Osteoblast (primary cell): ENCODE data around the gene TPM3. TPM values are rescaled to one million over a fixed set of nuclear protein-coding genes. Genes with fewer than 3 reads are reported as not detected.
A peak's percentile ranks its signal among the peaks of the same experiment; 100 is the strongest.
"Not testable (repeated sequence)": the region's sequence is repeated elsewhere in the genome, so short reads cannot be mapped to it uniquely, and the experiment has no call there.

Source experiments
- DNase-seq: peaks from one replicate; pipeline ENCODE4 v3.0.0; 2011; ENCODE audit warnings: low spot score, mixed read lengths; ENCODE audit not compliant: insufficient read length; ENCODE audit errors: missing footprints
- H2AFZ ChIP-seq: 2 replicates; pipeline ENCODE4 v1.6.0; 2011; ENCODE audit warnings: mild to moderate bottlenecking, low read length
- H3K27ac ChIP-seq: 2 replicates; pipeline ENCODE4 v1.5.1; 2011; ENCODE audit warnings: mild to moderate bottlenecking, low read depth, low read length, moderate library complexity
- H3K27me3 ChIP-seq: 2 replicates; pipeline ENCODE4 v1.6.0; 2012; ENCODE audit warnings: mild to moderate bottlenecking, control low read depth, inconsistent platforms, low read length, moderate library complexity; ENCODE audit not compliant: insufficient read depth
- H3K36me3 ChIP-seq: 2 replicates; pipeline ENCODE4 v1.5.1; 2011; ENCODE audit warnings: mild to moderate bottlenecking, low read length, control low read depth, moderate library complexity; ENCODE audit not compliant: insufficient read depth
- H3K4me1 ChIP-seq: 2 replicates; pipeline ENCODE4 v1.5.1; 2011; ENCODE audit warnings: mild to moderate bottlenecking, low read length, control low read depth, moderate library complexity; ENCODE audit not compliant: insufficient read depth
- H3K4me2 ChIP-seq: 2 replicates; pipeline ENCODE4 v1.6.0; 2011; ENCODE audit warnings: mild to moderate bottlenecking, low read length; ENCODE audit not compliant: insufficient read depth
- H3K4me3 ChIP-seq: fragments of 200-600 bp; sonication (generic); 3 replicates; pipeline ENCODE4 v1.5.1; 2012; ENCODE audit warnings: mild to moderate bottlenecking, low read length, inconsistent platforms; ENCODE audit not compliant: insufficient read depth
- H3K79me2 ChIP-seq: 2 replicates; pipeline ENCODE4 v1.6.0; 2012; ENCODE audit warnings: mild to moderate bottlenecking, low read length, control low read depth, inconsistent platforms; ENCODE audit not compliant: insufficient read depth
- H3K9me3 ChIP-seq: 2 replicates; pipeline ENCODE4 v1.5.1; 2011; ENCODE audit warnings: low read depth, low read length, control low read depth
- H4K20me1 ChIP-seq: 2 replicates; pipeline ENCODE4 v1.6.0; 2012; ENCODE audit warnings: mild to moderate bottlenecking, low read length, control low read depth; ENCODE audit not compliant: insufficient read depth
- CTCF ChIP-seq: IDR thresholded peaks from 2 replicates; pipeline ENCODE4 v1.5.1; 2011; ENCODE audit warnings: mild to moderate bottlenecking, low read depth, low read length, moderate library complexity; ENCODE audit errors: extremely low read depth
- total RNA-seq: library from RNA; depleted of rRNA; stranded (reverse); fragments of >200 nt; gene quantifications from 2 replicates; pipeline ENCODE4 v1.2.3, GENCODE V29; 2012

Gene TPM3
- total RNA-seq, 1 donor: 299 TPM

- no peak overlapping the region for H3K4me3 ChIP-seq
- H3K4me1 ChIP-seq: peaks cover 8% of the 10 kb centered on the region
- no peaks in the 10 kb centered on the region for H3K9me3 ChIP-seq
- H2AFZ ChIP-seq: no peak overlapping the region
- H3K27me3 ChIP-seq: no peaks in the 10 kb centered on the region
- H3K27ac ChIP-seq: no peak overlapping the region
- peaks cover 13% of the 10 kb centered on the region for H3K36me3 ChIP-seq
- no peaks in the 10 kb centered on the region for H4K20me1 ChIP-seq
- H3K79me2 ChIP-seq: no peaks in the 10 kb centered on the region
- DNase-seq: peak; percentile 30
- H3K4me2 ChIP-seq: no peak overlapping the region
- no peak for TF ChIP-seq CTCF
Measured at GRCh38 chr1:154151311-154151710, 40.6 kb downstream of the TPM3 start.

- Histone ChIP-seq H3K4me2 (no peak overlapping the region), H3K4me1 (peaks cover 2% of the 10 kb centered on the region), H3K79me2 (no peaks in the 10 kb centered on the region), H2AFZ (no peak overlapping the region), H3K36me3 (no peaks in the 10 kb centered on the region), H3K4me3 (no peak overlapping the region), H3K9me3 (no peaks in the 10 kb centered on the region), H3K27me3 (no peaks in the 10 kb centered on the region), H4K20me1 (no peaks in the 10 kb centered on the region), H3K27ac (no peak overlapping the region)
- TF ChIP-seq CTCF: no peak
- DNase-seq: no peak
Measured at GRCh38 chr1:154148807-154149206, 43.1 kb downstream of the TPM3 start.

GRCh38 chr1:154147505-154147904 is 44.4 kb downstream of the TPM3 start:
- not testable (repeated sequence) for H3K36me3 ChIP-seq, H2AFZ ChIP-seq, H3K4me1 ChIP-seq, H3K4me3 ChIP-seq, H3K27ac ChIP-seq, H3K27me3 ChIP-seq, H4K20me1 ChIP-seq, H3K4me2 ChIP-seq, H3K79me2 ChIP-seq, H3K9me3 ChIP-seq, DNase-seq

GRCh38 chr1:154145986-154146385 is 45.9 kb downstream of the TPM3 start:
- H3K9me3 ChIP-seq: no peaks in the 10 kb centered on the region
- no peaks in the 10 kb centered on the region for H4K20me1 ChIP-seq
- no peak for DNase-seq
- no peaks in the 10 kb centered on the region for H3K79me2 ChIP-seq
- TF ChIP-seq CTCF: peak; percentile 63
- no peak overlapping the region for H3K4me2 ChIP-seq
- no peaks in the 10 kb centered on the region for H3K4me1 ChIP-seq
- H3K27ac ChIP-seq: no peak overlapping the region
- no peaks in the 10 kb centered on the region for H3K27me3 ChIP-seq
- no peak overlapping the region for H2AFZ ChIP-seq
- H3K4me3 ChIP-seq: no peak overlapping the region
- H3K36me3 ChIP-seq: no peaks in the 10 kb centered on the region
